Measurements from ENCODE around the gene CNTNAP5. TPM values are rescaled to one million over a fixed set of nuclear protein-coding genes. Genes with fewer than 3 reads are reported as not detected.

Gene CNTNAP5
- total and polyA plus RNA-seq, 4 donors: not detected

DNA sequence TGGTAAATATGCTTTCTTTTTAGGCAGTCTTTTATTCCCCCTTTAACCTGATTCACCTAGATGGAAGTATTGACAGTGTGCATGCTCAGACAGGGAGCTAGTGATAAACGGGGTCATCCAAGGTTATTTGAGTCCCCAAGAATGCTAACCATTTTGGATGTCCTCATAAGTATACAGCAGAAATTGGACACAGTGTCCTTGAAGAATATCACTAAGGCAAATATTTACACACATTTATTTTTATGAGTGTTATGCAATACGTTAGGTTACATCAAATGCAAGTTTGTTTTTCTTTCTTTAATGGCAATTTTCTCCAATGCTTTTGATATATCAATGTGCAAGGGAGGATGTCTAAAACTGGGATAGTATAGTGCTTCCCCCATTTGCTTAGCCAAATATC is 23.6 kb downstream of the CNTNAP5 start:
- 60% methylated on average over 2 of the region's 2 CpGs for WGBS
- no peak for TF ChIP-seq CTCF (IDR thresholded peaks at IDR 0.05; ENCODE audit: low read depth, low read length, missing input control)
- TF ChIP-seq NR2F2 (IDR thresholded peaks at IDR 0.05): no peak
- TF ChIP-seq, protein P1, sequence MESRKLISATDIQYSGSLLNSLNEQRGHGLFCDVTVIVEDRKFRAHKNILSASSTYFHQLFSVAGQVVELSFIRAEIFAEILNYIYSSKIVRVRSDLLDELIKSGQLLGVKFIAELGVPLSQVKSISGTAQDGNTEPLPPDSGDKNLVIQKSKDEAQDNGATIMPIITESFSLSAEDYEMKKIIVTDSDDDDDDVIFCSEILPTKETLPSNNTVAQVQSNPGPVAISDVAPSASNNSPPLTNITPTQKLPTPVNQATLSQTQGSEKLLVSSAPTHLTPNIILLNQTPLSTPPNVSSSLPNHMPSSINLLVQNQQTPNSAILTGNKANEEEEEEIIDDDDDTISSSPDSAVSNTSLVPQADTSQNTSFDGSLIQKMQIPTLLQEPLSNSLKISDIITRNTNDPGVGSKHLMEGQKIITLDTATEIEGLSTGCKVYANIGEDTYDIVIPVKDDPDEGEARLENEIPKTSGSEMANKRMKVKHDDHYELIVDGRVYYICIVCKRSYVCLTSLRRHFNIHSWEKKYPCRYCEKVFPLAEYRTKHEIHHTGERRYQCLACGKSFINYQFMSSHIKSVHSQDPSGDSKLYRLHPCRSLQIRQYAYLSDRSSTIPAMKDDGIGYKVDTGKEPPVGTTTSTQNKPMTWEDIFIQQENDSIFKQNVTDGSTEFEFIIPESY (IDR thresholded peaks at IDR 0.05): no peak
- no peak for TF ChIP-seq FOXA1 (IDR thresholded peaks at IDR 0.05)
- no peak for TF ChIP-seq HNF4G (IDR thresholded peaks at IDR 0.05)
- no peak for TF ChIP-seq HNF4A (conservative IDR thresholded peaks at IDR 0.05)
- TF ChIP-seq, protein P2, sequence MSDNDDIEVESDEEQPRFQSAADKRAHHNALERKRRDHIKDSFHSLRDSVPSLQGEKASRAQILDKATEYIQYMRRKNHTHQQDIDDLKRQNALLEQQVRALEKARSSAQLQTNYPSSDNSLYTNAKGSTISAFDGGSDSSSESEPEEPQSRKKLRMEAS (IDR thresholded peaks at IDR 0.05): no peak
- TF ChIP-seq REST (IDR thresholded peaks at IDR 0.05): no peak
- no peak for TF ChIP-seq SP1 (IDR thresholded peaks at IDR 0.05)
- TF ChIP-seq EGR1 (IDR thresholded peaks at IDR 0.05; ENCODE audit: low read depth in 2 of 2): no peak
- TF ChIP-seq TAF1 (conservative IDR thresholded peaks at IDR 0.05): no peak
- no peak for TF ChIP-seq YY1 (IDR thresholded peaks at IDR 0.05)
- no peak for TF ChIP-seq GABPA (IDR thresholded peaks at IDR 0.05 in 1 of 2, conservative IDR thresholded peaks at IDR 0.05 in 1 of 2)
- no peak for TF ChIP-seq RXRA (IDR thresholded peaks at IDR 0.05)
- TF ChIP-seq JUND (IDR thresholded peaks at IDR 0.05): no peak
- TF ChIP-seq FOXA2 (IDR thresholded peaks at IDR 0.05): no peak
- TF ChIP-seq RAD21 (IDR thresholded peaks at IDR 0.05): no peak
- no peak for TF ChIP-seq ATF3 (IDR thresholded peaks at IDR 0.05)
- H3K27me3 ChIP-seq (ENCODE audit: control insufficient read depth in 4 of 4, insufficient read depth in 4 of 4, low read length in 3 of 4): peaks cover 0 to 3% (median 0%) of the 10 kb centered on the region in 4 donors
- H3K9me3 ChIP-seq (ENCODE audit: control insufficient read depth in 4 of 4, low read length in 3 of 4): no peaks in the 10 kb centered on the region
- H3K9ac ChIP-seq (ENCODE audit: low read depth in 1 of 2, low read length in 2 of 2): no peak overlapping the region
- no peak overlapping the region for H3K4me3 ChIP-seq (ENCODE audit: low read depth in 1 of 3, low read length in 3 of 3)
- no peaks in the 10 kb centered on the region for H3K4me1 ChIP-seq (ENCODE audit: control insufficient read depth in 4 of 4, insufficient read depth in 4 of 4, low read length in 3 of 4)
- DNase-seq (ENCODE audit: low spot score): no peak
- H3K27ac ChIP-seq (ENCODE audit: low read depth in 1 of 2, low read length in 2 of 2): no peak overlapping the region
- H3K36me3 ChIP-seq (ENCODE audit: control insufficient read depth in 4 of 4, insufficient read depth in 3 of 4, low read depth in 1 of 4, low read length in 3 of 4): no peaks in the 10 kb centered on the region
